CD4-positive, CD25-positive, alpha-beta regulatory T cell (primary cell): Measurements from ENCODE around the gene RUFY4. TPM values are rescaled to one million over a fixed set of nuclear protein-coding genes. Genes with fewer than 3 reads are reported as not detected.
"Not testable (repeated sequence)": the region's sequence is repeated elsewhere in the genome, so short reads cannot be mapped to it uniquely, and the experiment has no call there.

Source experiments
- ATAC-seq, 2 donors: fragments of 150-1000 bp; cut with Tn5 transposase; one replicate each; pipeline ENCODE4 v1.10.0; 2021; ENCODE audit warnings: low read depth in 2 of 2, moderate number of reproducible peaks in 2 of 2, moderate library complexity in 1 of 2
- DNase-seq, 3 donors: peaks; one replicate each; pipeline versions ENCODE4 v3.0.0 to v3.0.0-alpha.2; 2012 to 2022; ENCODE audit warnings: mixed read lengths in 1 of 3
- H3K27ac ChIP-seq: one replicate; pipeline ENCODE4 v1.7.0; 2013; ENCODE audit warnings: mild to moderate bottlenecking, low read length; ENCODE audit not compliant: insufficient read depth, poor library complexity, severe bottlenecking
- H3K27me3 ChIP-seq: one replicate; pipeline ENCODE4 v1.7.0; 2013; ENCODE audit warnings: low read length; ENCODE audit not compliant: control insufficient read depth, insufficient read depth
- H3K36me3 ChIP-seq: one replicate; pipeline ENCODE4 v1.7.0; 2013; ENCODE audit warnings: mild to moderate bottlenecking, low read length, moderate library complexity; ENCODE audit not compliant: control insufficient read depth, insufficient read depth
- H3K4me1 ChIP-seq: 2 replicates; pipeline ENCODE4 v1.7.0; 2013; ENCODE audit warnings: mild to moderate bottlenecking, low read length; ENCODE audit not compliant: insufficient read depth, control insufficient read depth, poor library complexity, severe bottlenecking
- H3K4me3 ChIP-seq: one replicate; pipeline ENCODE4 v1.7.0; 2013; ENCODE audit warnings: low read depth, mild to moderate bottlenecking, low read length, moderate library complexity
- H3K9me3 ChIP-seq, 2 experiments: 1 replicate in 1 of 2; 2 replicates in 1 of 2; pipeline ENCODE4 v1.7.0; 2013; ENCODE audit warnings: low read length in 2 of 2, mild to moderate bottlenecking in 1 of 2, moderate library complexity in 1 of 2; ENCODE audit not compliant: control insufficient read depth in 2 of 2
- H3K27ac Mint-ChIP-seq, 3 donors: one replicate each; pipeline ENCODE4 v1.8.0; 2020 to 2022; ENCODE audit warnings: mild to moderate bottlenecking in 3 of 3, mixed read lengths in 3 of 3, moderate library complexity in 2 of 3
- H3K27me3 Mint-ChIP-seq: one replicate; pipeline ENCODE4 v1.8.0; 2022; ENCODE audit warnings: mild to moderate bottlenecking, mixed read lengths
- H3K36me3 Mint-ChIP-seq: one replicate; pipeline ENCODE4 v1.8.0; 2020; ENCODE audit warnings: mixed read lengths
- H3K4me1 Mint-ChIP-seq, 4 donors: one replicate each; pipeline ENCODE4 v1.8.0; 2020 to 2022; ENCODE audit warnings: mixed read lengths in 4 of 4, mild to moderate bottlenecking in 1 of 4
- H3K4me3 Mint-ChIP-seq, 4 donors: one replicate each; pipeline ENCODE4 v1.8.0; 2020 to 2022; ENCODE audit warnings: mild to moderate bottlenecking in 4 of 4, mixed read lengths in 4 of 4, moderate library complexity in 3 of 4
- H3K9me3 Mint-ChIP-seq, 7 donors: one replicate each; pipeline ENCODE4 v1.8.0; 2020 to 2022; ENCODE audit warnings: mixed read lengths in 7 of 7, mild to moderate bottlenecking in 3 of 7, moderate library complexity in 2 of 7
- polyA plus RNA-seq, 4 donors: library from polyadenylated mRNA; unstranded; fragments of 300-500 nt; fragmentation: Illumina TruSeq; gene quantifications; one replicate each; pipeline ENCODE4 v1.2.3, GENCODE V29; 2021
- total RNA-seq: library from RNA; stranded (reverse); gene quantifications from one replicate; pipeline ENCODE4 v1.2.3, GENCODE V29; 2022

The RUFY4 gene, protein sequence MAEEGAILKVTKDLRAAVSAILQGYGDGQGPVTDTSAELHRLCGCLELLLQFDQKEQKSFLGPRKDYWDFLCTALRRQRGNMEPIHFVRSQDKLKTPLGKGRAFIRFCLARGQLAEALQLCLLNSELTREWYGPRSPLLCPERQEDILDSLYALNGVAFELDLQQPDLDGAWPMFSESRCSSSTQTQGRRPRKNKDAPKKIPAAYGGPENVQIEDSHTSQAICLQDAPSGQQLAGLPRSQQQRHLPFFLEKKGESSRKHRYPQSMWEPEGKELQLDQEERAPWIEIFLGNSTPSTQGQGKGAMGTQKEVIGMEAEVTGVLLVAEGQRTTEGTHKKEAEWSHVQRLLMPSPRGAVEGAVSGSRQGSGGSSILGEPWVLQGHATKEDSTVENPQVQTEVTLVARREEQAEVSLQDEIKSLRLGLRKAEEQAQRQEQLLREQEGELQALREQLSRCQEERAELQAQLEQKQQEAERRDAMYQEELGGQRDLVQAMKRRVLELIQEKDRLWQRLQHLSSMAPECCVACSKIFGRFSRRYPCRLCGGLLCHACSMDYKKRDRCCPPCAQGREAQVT
- total RNA-seq (2.1 TPM), polyA plus RNA-seq (under 1 TPM in 1 of 4 donors, not detected in 3; 0.15 TPM)

DNA sequence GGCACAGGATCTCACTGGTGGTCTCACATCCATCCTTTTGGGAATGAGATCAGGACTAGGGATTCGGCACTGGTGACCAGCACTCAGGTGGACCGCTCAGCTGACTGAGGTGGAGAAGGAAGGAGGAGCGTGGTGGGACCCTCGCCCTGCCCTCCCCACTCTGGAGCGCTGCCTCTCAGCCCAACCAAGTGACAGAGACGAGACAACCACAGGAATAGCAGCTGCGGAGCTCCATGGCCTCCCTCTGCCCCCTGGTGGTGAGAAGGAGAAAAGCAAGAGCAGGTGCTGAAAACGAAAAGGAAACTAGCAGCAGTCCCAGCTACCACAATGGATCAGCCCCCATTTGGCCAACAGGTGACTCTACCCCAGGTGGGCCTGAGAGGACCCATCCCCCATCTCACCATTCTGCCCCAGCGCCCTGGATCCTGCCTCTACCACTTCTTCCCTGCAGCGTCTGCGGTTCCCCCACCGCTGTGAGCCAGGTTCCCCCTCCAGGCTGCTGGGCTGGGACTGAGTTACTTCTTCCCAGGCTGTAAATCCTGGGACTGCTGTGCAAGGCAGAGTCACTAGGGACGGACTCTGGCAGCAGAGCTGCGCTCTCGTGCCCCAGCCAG lies at the start of gene RUFY4:
RUFY4 (plus strand) TSS at position 533 of the 614 bp plus-strand sequence. CDS start 1,353 bp downstream, outside the sequence.
- H3K27ac ChIP-seq, H3K4me1 Mint-ChIP-seq, H3K9me3 Mint-ChIP-seq, H3K4me1 ChIP-seq, H3K27me3 Mint-ChIP-seq, H3K36me3 Mint-ChIP-seq, H3K36me3 ChIP-seq, H3K9me3 ChIP-seq, H3K27me3 ChIP-seq: not testable (repeated sequence)
- H3K4me3 ChIP-seq, result peak within 1 kb of the TSS; percentile 55
- peak within 1 kb of the TSS in 1 of 3 donors; percentile 85 for H3K27ac Mint-ChIP-seq
- peak within 1 kb of the TSS; percentile 33 to 76 (median 67) for H3K4me3 Mint-ChIP-seq
- peak; percentile 77 to 82 for ATAC-seq
- peak; percentile 46 to 76 (median 74) for DNase-seq

DNA sequence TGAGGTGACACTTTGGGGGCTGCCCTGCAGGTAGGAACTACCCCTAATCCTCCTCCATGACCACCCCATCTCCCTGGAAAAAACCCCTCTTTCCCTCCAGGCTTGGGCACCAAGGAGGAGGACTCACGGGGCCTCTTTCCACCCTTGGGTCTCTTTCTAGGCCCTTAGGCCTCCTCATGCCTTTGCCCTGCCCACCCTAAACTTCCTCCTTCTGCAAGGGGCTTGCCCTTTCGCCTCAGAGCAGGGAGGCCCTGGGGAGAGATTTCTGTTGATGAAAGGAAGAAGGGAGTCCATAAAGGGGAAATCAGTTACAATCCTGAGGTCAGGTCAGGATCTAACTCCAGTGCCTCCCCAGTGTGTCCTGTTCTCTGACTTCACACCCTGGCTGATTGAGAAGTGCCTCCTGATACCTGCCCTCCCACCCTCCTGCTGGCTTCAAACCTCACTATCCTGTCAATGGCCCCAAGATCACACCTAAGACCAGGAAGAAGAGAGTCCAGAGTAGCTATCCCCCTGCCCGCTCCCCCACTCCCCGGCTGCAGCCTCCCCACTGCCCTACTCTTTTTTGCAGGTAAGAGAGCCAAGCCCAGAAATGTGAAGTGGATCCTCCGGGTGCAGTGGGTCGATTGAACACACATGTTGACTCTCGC lies 49.5 kb upstream of the RUFY4 start:
- H3K27ac Mint-ChIP-seq, result no peak overlapping the region
- DNase-seq, result no peak

DNA sequence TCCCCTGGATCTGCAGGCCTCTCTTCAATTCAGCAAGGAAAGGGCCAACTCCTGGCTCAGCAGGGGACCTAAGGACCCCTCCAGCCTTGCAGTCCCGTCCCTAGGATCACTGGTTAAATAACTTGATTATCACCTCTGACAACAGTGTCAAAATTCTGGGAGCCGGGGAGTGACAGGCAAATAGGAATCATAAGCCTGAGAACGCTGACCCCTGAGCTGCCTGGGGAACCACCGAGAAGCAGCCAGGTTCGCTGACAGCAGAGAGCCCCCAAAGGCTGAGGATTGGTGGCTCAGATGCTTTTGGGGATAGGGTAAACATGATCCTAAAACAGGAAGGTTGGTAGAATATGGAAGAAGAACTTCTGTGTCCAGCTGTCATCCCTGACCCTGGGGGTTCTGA lies 48.8 kb upstream of the RUFY4 start:
- no peaks in the 10 kb centered on the region for H3K9me3 Mint-ChIP-seq
- no peak for DNase-seq
- ATAC-seq, result no peak
- no peaks in the 10 kb centered on the region for H3K27me3 ChIP-seq
- no peaks in the 10 kb centered on the region for H3K4me1 ChIP-seq
- no peak overlapping the region for H3K27ac ChIP-seq
- no peak overlapping the region for H3K4me3 ChIP-seq
- no peaks in the 10 kb centered on the region for H3K4me1 Mint-ChIP-seq
- H3K27ac Mint-ChIP-seq, result no peak overlapping the region
- H3K4me3 Mint-ChIP-seq, result no peak overlapping the region
- H3K36me3 Mint-ChIP-seq, result no peaks in the 10 kb centered on the region
- H3K27me3 Mint-ChIP-seq, result peaks cover 5% of the 10 kb centered on the region
- no peaks in the 10 kb centered on the region for H3K36me3 ChIP-seq
- no peaks in the 10 kb centered on the region for H3K9me3 ChIP-seq

More for the DNA sequence above, 49.5 kb upstream of the RUFY4 start:
- H3K9me3 ChIP-seq, result no peaks in the 10 kb centered on the region
- Mint-ChIP-seq H3K4me1 (no peaks in the 10 kb centered on the region), H3K9me3 (no peaks in the 10 kb centered on the region), H3K36me3 (no peaks in the 10 kb centered on the region), H3K27me3 (peaks cover 5% of the 10 kb centered on the region), H3K4me3 (no peak overlapping the region)
- H3K4me1 ChIP-seq, result no peaks in the 10 kb centered on the region
- no peaks in the 10 kb centered on the region for H3K27me3 ChIP-seq
- H3K36me3 ChIP-seq, result no peaks in the 10 kb centered on the region
- H3K4me3 ChIP-seq, result no peak overlapping the region
- ATAC-seq, result no peak
- no peak overlapping the region for H3K27ac ChIP-seq

DNA sequence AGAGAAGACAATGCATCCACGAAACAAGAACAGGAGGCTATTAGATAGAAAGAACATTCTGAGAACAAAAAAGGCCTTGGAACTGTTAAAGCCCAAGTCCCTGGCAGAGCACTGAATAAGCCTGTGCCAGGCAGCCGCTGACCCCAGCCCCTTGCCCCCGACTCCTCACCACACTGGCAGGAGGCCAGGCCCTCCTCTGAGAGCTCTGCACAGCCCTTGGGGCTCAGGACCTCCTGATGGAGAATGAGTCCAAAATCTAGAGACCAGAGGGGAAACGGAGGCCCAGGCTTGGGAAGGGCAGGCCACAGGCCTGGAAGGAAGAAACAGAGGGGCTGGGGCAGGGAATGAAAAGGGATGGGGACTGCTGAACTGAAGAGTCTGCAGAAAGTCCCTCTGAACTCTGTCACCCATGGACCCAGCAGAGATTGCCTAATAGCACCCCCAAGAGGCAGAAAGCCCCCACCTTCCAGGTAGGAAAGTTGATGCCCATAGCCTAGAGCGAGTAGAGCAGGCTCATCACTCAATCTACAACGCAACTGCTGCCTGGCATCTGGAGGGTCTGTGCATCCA lies 48.0 kb upstream of the RUFY4 start:
- no peak overlapping the region for H3K27ac ChIP-seq
- no peaks in the 10 kb centered on the region for H3K9me3 ChIP-seq
- Mint-ChIP-seq H3K27ac (no peak overlapping the region), H3K27me3 (peaks cover 5% of the 10 kb centered on the region), H3K4me3 (no peak overlapping the region), H3K36me3 (no peaks in the 10 kb centered on the region), H3K4me1 (no peaks in the 10 kb centered on the region), H3K9me3 (no peaks in the 10 kb centered on the region)
- H3K27me3 ChIP-seq, result no peaks in the 10 kb centered on the region
- no peaks in the 10 kb centered on the region for H3K4me1 ChIP-seq
- H3K36me3 ChIP-seq, result no peaks in the 10 kb centered on the region
- DNase-seq, result no peak
- H3K4me3 ChIP-seq, result no peak overlapping the region
- no peak for ATAC-seq

DNA sequence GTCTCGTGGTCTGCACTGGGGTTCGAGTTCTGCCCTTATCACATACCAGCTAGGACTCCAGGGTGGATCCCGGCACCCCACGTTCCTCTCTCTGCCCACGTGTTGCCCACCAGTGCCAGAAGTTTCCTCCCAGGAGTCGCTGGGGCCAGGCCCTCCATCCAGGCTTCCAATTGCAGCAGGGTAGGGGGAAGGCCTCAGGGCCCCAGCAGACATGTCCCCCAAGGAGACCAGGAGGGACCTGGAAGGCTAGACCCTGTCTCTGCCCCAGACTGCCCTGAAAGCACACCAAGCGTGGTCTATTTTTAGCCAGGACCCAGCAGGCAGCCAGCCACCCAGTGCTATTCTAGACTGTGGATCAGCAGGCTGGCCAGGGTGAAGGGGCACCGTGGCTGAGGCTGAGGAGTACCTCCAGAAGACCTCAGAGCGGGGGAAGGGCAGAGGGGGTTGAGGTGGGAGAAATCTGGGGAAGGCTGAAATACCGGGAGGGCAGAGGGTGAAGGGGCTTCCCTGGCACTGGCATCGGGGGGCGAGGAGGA lies 47.4 kb upstream of the RUFY4 start:
- H3K27ac ChIP-seq, result no peak overlapping the region
- no peaks in the 10 kb centered on the region for H3K4me1 ChIP-seq
- H3K4me3 Mint-ChIP-seq, result no peak overlapping the region
- H3K4me3 ChIP-seq, result no peak overlapping the region
- H3K27me3 Mint-ChIP-seq, result peaks cover 5% of the 10 kb centered on the region
- H3K9me3 ChIP-seq, result no peaks in the 10 kb centered on the region
- no peak overlapping the region for H3K27ac Mint-ChIP-seq
- no peak for DNase-seq
- no peaks in the 10 kb centered on the region for H3K36me3 ChIP-seq
- no peaks in the 10 kb centered on the region for H3K4me1 Mint-ChIP-seq
- H3K27me3 ChIP-seq, result no peaks in the 10 kb centered on the region
- no peak for ATAC-seq
- no peaks in the 10 kb centered on the region for H3K9me3 Mint-ChIP-seq
- H3K36me3 Mint-ChIP-seq, result no peaks in the 10 kb centered on the region

DNA sequence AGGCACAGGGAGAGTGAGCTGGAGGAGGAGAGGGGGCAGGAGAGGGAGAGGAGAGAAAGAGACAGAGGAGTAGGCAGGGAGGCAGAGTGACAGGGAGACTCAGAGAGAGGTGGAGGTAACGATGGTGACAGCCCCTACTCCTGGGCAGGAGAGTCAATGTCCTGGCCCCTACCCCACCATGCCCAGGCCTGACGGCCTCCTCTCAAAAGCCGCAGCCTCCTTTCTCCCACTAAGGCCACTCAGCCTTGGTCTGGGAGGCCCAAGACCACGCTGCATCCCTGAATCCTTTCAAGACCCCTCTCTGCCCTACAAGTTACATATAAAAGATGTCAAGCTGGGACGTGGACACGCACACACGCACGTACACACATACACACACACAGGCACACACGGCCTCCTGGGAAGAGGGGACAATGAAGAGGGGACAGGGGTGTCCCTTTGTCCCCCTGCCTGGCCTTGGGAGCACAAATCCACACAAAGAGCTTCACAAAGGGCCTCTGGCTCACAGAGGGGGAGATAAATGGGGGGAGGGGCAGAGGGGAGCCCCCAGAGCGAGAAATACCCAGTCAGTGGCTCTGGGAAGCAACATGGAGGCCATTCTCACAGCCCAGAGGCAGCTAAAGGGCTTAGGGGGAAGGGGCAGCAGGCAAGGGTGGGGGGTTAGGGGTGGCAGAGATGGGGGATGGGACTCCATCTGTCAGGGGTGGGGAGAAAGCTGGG lies 46.8 kb upstream of the RUFY4 start:
- H3K36me3 ChIP-seq, result no peaks in the 10 kb centered on the region
- H3K27me3 ChIP-seq, result no peaks in the 10 kb centered on the region
- H3K27ac ChIP-seq, result no peak overlapping the region
- no peaks in the 10 kb centered on the region for H3K9me3 ChIP-seq
- no peak overlapping the region for H3K4me3 ChIP-seq
- Mint-ChIP-seq H3K27me3 (peaks cover 5% of the 10 kb centered on the region), H3K9me3 (no peaks in the 10 kb centered on the region), H3K27ac (no peak overlapping the region), H3K36me3 (no peaks in the 10 kb centered on the region), H3K4me1 (no peaks in the 10 kb centered on the region), H3K4me3 (no peak overlapping the region)
- H3K4me1 ChIP-seq, result no peaks in the 10 kb centered on the region
- ATAC-seq (no peak), DNase-seq (no peak)
